GM12878 (cell line): Measurements from ENCODE around the gene HTR4. TPM values are rescaled to one million over a fixed set of nuclear protein-coding genes. Genes with fewer than 3 reads are reported as not detected.

ENCODE experiments used
- ATAC-seq: fragments of 200-7000 bp; cut with Tn5 transposase; 3 replicates; pipeline ENCODE4 v1.9.1; 2020; ENCODE audit warnings: mild to moderate bottlenecking, moderate library complexity
- BruUV-seq: library from RNA; stranded (reverse); fragments of 400-500 nt; replicated peaks from 2 replicates; lab custom pipeline; 2021; lab: Mats Ljungman, UMichigan
- CTCF ChIA-PET: fragments of 300-600 bp; sonication (Branson Sonifier 250); formaldehyde crosslinking; extraction: SDS; loops from one replicate; lab custom pipeline; 2021; ENCODE audit warnings: inconsistent platforms; lab: Yijun Ruan, JAX
- POLR2A ChIA-PET: fragments of 350-600 bp; formaldehyde crosslinking; extraction: SDS; loops from one replicate; lab custom pipeline; 2021; ENCODE audit warnings: inconsistent platforms; lab: Charles Lee
- RAD21 ChIA-PET: fragments of 300-600 bp; sonication (Branson Sonifier 250); formaldehyde crosslinking; loops from one replicate; lab custom pipeline; 2023; ENCODE audit warnings: antibody characterized with exemption; ENCODE audit not compliant: unreplicated experiment; lab: Charles Lee
- SMC1A ChIA-PET: fragments of 300-600 bp; sonication (Branson Sonifier 250); formaldehyde crosslinking; loops from one replicate; lab custom pipeline; 2023; ENCODE audit not compliant: unreplicated experiment, uncharacterized antibody; lab: Charles Lee
- DNase-seq: peaks from one replicate; pipeline ENCODE4 v3.0.0-alpha.2; 2011; ENCODE audit warnings: low read depth, low spot score
- FAIRE-seq: peaks from 3 replicates; lab custom pipeline; 2011; peaks lifted over from hg19 to GRCh38; lab: Jason Lieb, UNC
- H2AFZ ChIP-seq: 2 replicates; pipeline ENCODE4 v1.6.0; 2011; ENCODE audit warnings: low read depth, low read length, control low read depth; ENCODE audit not compliant: control insufficient read depth
- H3K27ac ChIP-seq: 2 replicates; pipeline ENCODE4 v1.5.1; 2011; ENCODE audit warnings: control low read depth; ENCODE audit not compliant: control insufficient read depth, insufficient read depth
- H3K27me3 ChIP-seq, 2 experiments: replicated peaks in 1 of 2; 2 replicates each; pipeline versions ENCODE4 v1.6.0 to v1.6.1; 2011; ENCODE audit warnings: low read length in 1 of 2; ENCODE audit not compliant: control insufficient read depth in 2 of 2, insufficient read depth in 2 of 2
- H3K36me3 ChIP-seq, 2 experiments: 2 replicates each; pipeline ENCODE4 v1.5.1; 2011; ENCODE audit warnings: low read length in 1 of 2; ENCODE audit not compliant: control insufficient read depth in 2 of 2, insufficient read depth in 2 of 2
- H3K4me1 ChIP-seq: 2 replicates; pipeline ENCODE4 v1.6.1; 2011; ENCODE audit warnings: mild to moderate bottlenecking, low read length, moderate library complexity, mixed read lengths; ENCODE audit not compliant: control insufficient read depth, insufficient read depth
- H3K4me2 ChIP-seq: 2 replicates; pipeline ENCODE4 v1.6.0; 2011; ENCODE audit warnings: control low read depth; ENCODE audit not compliant: control insufficient read depth, insufficient read depth
- H3K4me3 ChIP-seq: fragments of 200-600 bp; sonication (generic); 2 replicates; pipeline ENCODE4 v1.5.1; 2016
- H3K79me2 ChIP-seq: 2 replicates; pipeline ENCODE4 v1.6.0; 2011; ENCODE audit warnings: low read length; ENCODE audit not compliant: control insufficient read depth, insufficient read depth
- H3K9ac ChIP-seq: 2 replicates; pipeline ENCODE4 v1.8.0; 2011; ENCODE audit warnings: low read length, control low read depth, mixed read lengths; ENCODE audit not compliant: control insufficient read depth, insufficient read depth
- H3K9me3 ChIP-seq: replicated peaks from 3 replicates; pipeline ENCODE4 v1.5.1; 2011; ENCODE audit warnings: mild to moderate bottlenecking, low read length; ENCODE audit not compliant: control insufficient read depth, insufficient read depth
- H4K20me1 ChIP-seq: 2 replicates; pipeline ENCODE4 v1.6.0; 2011; ENCODE audit not compliant: control insufficient read depth, insufficient read depth
- BCL11A ChIP-seq: IDR thresholded peaks from 2 replicates; pipeline ENCODE4 v1.6.1; 2011; ENCODE audit warnings: low read depth, low read length
- BRCA1 ChIP-seq: IDR thresholded peaks from 2 replicates; pipeline ENCODE4 v1.6.1; 2011; ENCODE audit warnings: low read depth, low read length, improper control_type of control experiment
- CHD1 ChIP-seq: IDR thresholded peaks from 2 replicates; pipeline ENCODE4 v1.6.1; 2012; ENCODE audit warnings: low read depth, low read length, improper control_type of control experiment
- DPF2 ChIP-seq: fragments of 450-650 bp; IDR thresholded peaks from 2 replicates; pipeline ENCODE4 v1.6.1; 2017; ENCODE audit warnings: mild to moderate bottlenecking
- HDAC2 ChIP-seq: fragments of 200-600 bp; sonication (generic); IDR thresholded peaks from 2 replicates; pipeline ENCODE4 v1.6.1; 2017
- IKZF1 ChIP-seq: fragments of 450-650 bp; conservative IDR thresholded peaks from 2 replicates; pipeline ENCODE4 v1.6.1; 2017; ENCODE audit warnings: antibody characterized with exemption, mild to moderate bottlenecking
- MXI1 ChIP-seq: fragments of 150-350 bp; IDR thresholded peaks from 2 replicates; pipeline ENCODE4 v1.6.1; 2011; ENCODE audit warnings: low read depth, mild to moderate bottlenecking, inconsistent platforms, low read length, improper control_type of control experiment
- NFIC ChIP-seq: IDR thresholded peaks from 2 replicates; pipeline ENCODE4 v1.6.1; 2012; ENCODE audit warnings: low read depth, mild to moderate bottlenecking, inconsistent platforms, low read length, moderate library complexity
- NFXL1 ChIP-seq: fragments of 450-650 bp; IDR thresholded peaks from 2 replicates; pipeline ENCODE4 v1.6.1; 2017; ENCODE audit warnings: antibody characterized with exemption, mild to moderate bottlenecking, borderline replicate concordance
- NR2C2 ChIP-seq: IDR thresholded peaks from 2 replicates; pipeline ENCODE4 v1.6.1; 2011; ENCODE audit warnings: borderline replicate concordance, low read depth; ENCODE audit not compliant: control insufficient read depth, insufficient read length
- RB1 ChIP-seq: fragments of 450-650 bp; formaldehyde crosslinking; IDR thresholded peaks from 2 replicates; pipeline ENCODE4 v1.6.1; 2017; ENCODE audit warnings: mild to moderate bottlenecking, borderline replicate concordance
- RBBP5 ChIP-seq: fragments of 200-600 bp; sonication (generic); conservative IDR thresholded peaks from 2 replicates; pipeline ENCODE4 v1.6.1; 2016
- SUZ12 ChIP-seq: fragments of 200-600 bp; sonication (generic); IDR thresholded peaks from one replicate; pipeline ENCODE4 v1.6.1; 2018; ENCODE audit warnings: antibody characterized with exemption, mild to moderate bottlenecking; ENCODE audit not compliant: unreplicated experiment
- USF1 ChIP-seq: IDR thresholded peaks from 2 replicates; pipeline ENCODE4 v1.6.1; 2011; ENCODE audit warnings: borderline replicate concordance, low read depth, mild to moderate bottlenecking, moderate library complexity, mixed read lengths, low read length; ENCODE audit not compliant: insufficient read depth; ENCODE audit errors: extremely low read length
- ZNF217 ChIP-seq: fragments of 450-650 bp; IDR thresholded peaks from 2 replicates; pipeline ENCODE4 v1.6.1; 2017; ENCODE audit warnings: antibody characterized with exemption, mild to moderate bottlenecking
- ZNF592 ChIP-seq: fragments of 450-650 bp; IDR thresholded peaks from 2 replicates; pipeline ENCODE4 v1.6.1; 2017; ENCODE audit warnings: mild to moderate bottlenecking, moderate library complexity
- WGBS: methylation state at CpG from one replicate; pipeline ENCODE4 v1.1.6; 2016; ENCODE audit warnings: low lambda C conversion rate; ENCODE audit not compliant: insufficient replicate concordance, insufficient coverage; ENCODE audit errors: missing lambda C conversion rate; 5-methylcytosine and 5-hydroxymethylcytosine counted together
- in situ Hi-C: fragments of 300-500 bp; cut with MboI; formaldehyde crosslinking; loops from 9 replicates; pipeline ENCODE4 v1.14.3; 2018; ENCODE audit warnings: mixed read lengths
- intact Hi-C: fragments of 100-400 bp; cut with micrococcal nuclease; formaldehyde crosslinking; loops from one replicate; pipeline ENCODE4 v1.14.2; 2022; ENCODE audit not compliant: unreplicated experiment
- polyA plus RNA-seq, 11 experiments: library from polyadenylated mRNA; depleted of rRNA in 4 of 11; unstranded in 6 of 11; stranded (reverse) in 5 of 11; fragments of >200 nt; fragmentation: Nextera tagmentation in 4 of 11; fragmentation: Illumina TruSeq in 1 of 11; extraction: Ambion mirVana in 4 of 11; extraction: Trizol in 1 of 11; gene quantifications; 1 replicate in 1 of 11; 2 replicates in 10 of 11; pipeline versions ENCODE4 v1.2.1 to v1.2.3, GENCODE V29; 2011 to 2016; ENCODE audit warnings: inconsistent platforms in 2 of 11, missing spikeins in 2 of 11, low read depth in 1 of 11
- total RNA-seq, 4 experiments: library from RNA; depleted of rRNA in 3 of 4; stranded (reverse); fragments of >200 nt in 3 of 4; fragmentation: Illumina TruSeq in 1 of 4; extraction: Trizol in 1 of 4; gene quantifications; 2 replicates each; pipeline versions ENCODE4 v1.2.1 to v1.2.3, GENCODE V29; 2013 to 2021

Gene HTR4
- total and polyA plus RNA-seq, 10 of the 15 experiments (the other 5 are each of a cell fraction or from before 2014, with no cell fraction given), result not detected

- ChIA-PET POLR2A (no interaction called here), SMC1A (no interaction called here)
These were observed 58.6 kb downstream of the HTR4 start for GRCh38 chr5:148595697-148596096.

GRCh38 chr5:148586796-148587195, 67.5 kb downstream of the HTR4 start:
- H3K4me1 ChIP-seq, result no peaks in the 10 kb centered on the region
- WGBS, result 0% methylated on average over 2 of the region's 2 CpGs
- H3K36me3 ChIP-seq, result no peaks in the 10 kb centered on the region
- ChIA-PET SMC1A (no interaction called here), RAD21 (no interaction called here), CTCF (no interaction called here), POLR2A (no interaction called here)
- H2AFZ ChIP-seq, result no peak overlapping the region
- no peak overlapping the region for H3K9ac ChIP-seq
- TF ChIP-seq NFXL1 (no peak), RBBP5 (no peak), ZNF217 (no peak), RB1 (no peak), HDAC2 (no peak), CHD1 (no peak), ZNF592 (no peak), BCL11A (no peak), BRCA1 (no peak), USF1 (no peak)
- H3K4me3 ChIP-seq, result no peak overlapping the region
- no peak overlapping the region for H3K27ac ChIP-seq
- no peaks in the 10 kb centered on the region for H3K79me2 ChIP-seq
- DNase-seq (no peak), FAIRE-seq (no peak), ATAC-seq (no peak)
- in situ Hi-C loops (no loop called here), intact Hi-C loops (no loop called here)
- no peak overlapping the region for H3K4me2 ChIP-seq
- no peaks in the 10 kb centered on the region; the same call in 1 of the 2 replicates for H4K20me1 ChIP-seq
- no peaks in the 10 kb centered on the region for H3K27me3 ChIP-seq
- no peaks in the 10 kb centered on the region for H3K9me3 ChIP-seq
- no TSS peak for BruUV-seq

More at GRCh38 chr5:148595697-148596096, 58.6 kb downstream of the HTR4 start:
- DNase-seq, result no peak
- in situ Hi-C loops, result no loop called here
- H3K4me1 ChIP-seq, result no peaks in the 10 kb centered on the region
- RAD21 ChIA-PET, result no interaction called here
- intact Hi-C loops, result no loop called here
- no peak overlapping the region for H3K4me2 ChIP-seq
- no peak overlapping the region for H3K4me3 ChIP-seq
- H3K27ac ChIP-seq, result no peak overlapping the region
- H3K9me3 ChIP-seq, result no peaks in the 10 kb centered on the region
- H2AFZ ChIP-seq, result no peak overlapping the region
- no peak for ATAC-seq
- TF ChIP-seq DPF2, result no peak
- no peak for TF ChIP-seq NFIC
- no peak for TF ChIP-seq SUZ12
- no peak for TF ChIP-seq NR2C2
- TF ChIP-seq IKZF1, result no peak
- no peak for TF ChIP-seq MXI1
- H3K36me3 ChIP-seq, result no peaks in the 10 kb centered on the region
- WGBS, result 46% methylated on average over 5 of the region's 5 CpGs
- no TSS peak for BruUV-seq
- no peak for FAIRE-seq
- H4K20me1 ChIP-seq, result no peaks in the 10 kb centered on the region
- CTCF ChIA-PET, result no interaction called here
- no peaks in the 10 kb centered on the region for H3K27me3 ChIP-seq
- no peak overlapping the region for H3K9ac ChIP-seq
- H3K79me2 ChIP-seq, result no peaks in the 10 kb centered on the region
